Liver (tissue), 9 donors: ENCODE data around the gene SSNA1. TPM values are rescaled to one million over a fixed set of nuclear protein-coding genes. Genes with fewer than 3 reads are reported as not detected.

ENCODE experiments used
- DNase-seq: peaks from one replicate; pipeline ENCODE4 v3.0.0-alpha.2; 2017; ENCODE audit warnings: low spot score
- H3K27ac ChIP-seq, 2 donors: one replicate each; pipeline ENCODE4 v1.7.0; 2013; ENCODE audit warnings: inconsistent platforms in 2 of 2, low read length in 2 of 2, control low read depth in 1 of 2, low read depth in 1 of 2, mild to moderate bottlenecking in 1 of 2
- H3K27me3 ChIP-seq, 4 donors: one replicate each; pipeline versions ENCODE4 v1.6.1 to v1.7.0; 2013; ENCODE audit warnings: low read length in 3 of 4, inconsistent platforms in 1 of 4, mild to moderate bottlenecking in 1 of 4, moderate library complexity in 1 of 4; ENCODE audit not compliant: control insufficient read depth in 4 of 4, insufficient read depth in 4 of 4
- H3K36me3 ChIP-seq, 4 donors: one replicate each; pipeline versions ENCODE4 v1.6.1 to v1.7.0; 2013; ENCODE audit warnings: low read length in 3 of 4, mild to moderate bottlenecking in 3 of 4, low read depth in 1 of 4, moderate library complexity in 1 of 4; ENCODE audit not compliant: control insufficient read depth in 4 of 4, insufficient read depth in 3 of 4
- H3K4me1 ChIP-seq, 4 donors: one replicate each; pipeline versions ENCODE4 v1.6.1 to v1.7.0; 2013; ENCODE audit warnings: low read length in 3 of 4, mild to moderate bottlenecking in 3 of 4, moderate library complexity in 1 of 4; ENCODE audit not compliant: control insufficient read depth in 4 of 4, insufficient read depth in 4 of 4
- H3K4me3 ChIP-seq, 3 donors: one replicate each; pipeline versions ENCODE4 v1.6.1 to v1.7.0; 2013; ENCODE audit warnings: low read length in 3 of 3, control low read depth in 1 of 3, low read depth in 1 of 3, mild to moderate bottlenecking in 1 of 3
- H3K9ac ChIP-seq, 2 donors: one replicate each; pipeline ENCODE4 v1.7.0; 2013; ENCODE audit warnings: low read length in 2 of 2, mild to moderate bottlenecking in 2 of 2, moderate library complexity in 2 of 2, control low read depth in 1 of 2, low read depth in 1 of 2
- H3K9me3 ChIP-seq, 4 donors: one replicate each; pipeline versions ENCODE4 v1.6.1 to v1.7.0; 2013; ENCODE audit warnings: low read length in 3 of 4; ENCODE audit not compliant: control insufficient read depth in 4 of 4
- ATF3 ChIP-seq: IDR thresholded peaks from 2 replicates; pipeline ENCODE4 v1.6.1; 2016; ENCODE audit warnings: antibody characterized with exemption
- EGR1 ChIP-seq, 2 donors: IDR thresholded peaks; 2 replicates each; pipeline ENCODE4 v1.6.1; 2016 to 2018; ENCODE audit warnings: antibody characterized with exemption in 2 of 2, low read depth in 2 of 2
- FOXA1 ChIP-seq: IDR thresholded peaks from 2 replicates; pipeline ENCODE4 v1.6.1; 2016; ENCODE audit warnings: antibody characterized with exemption
- HNF4A ChIP-seq, 2 donors: conservative IDR thresholded peaks; 2 replicates each; pipeline ENCODE4 v1.6.1; 2016; ENCODE audit warnings: antibody characterized with exemption in 2 of 2, mild to moderate bottlenecking in 2 of 2
- HNF4G ChIP-seq: IDR thresholded peaks from 2 replicates; pipeline ENCODE4 v1.6.1; 2016; ENCODE audit warnings: antibody characterized with exemption
- RXRA ChIP-seq, 2 donors: IDR thresholded peaks; 2 replicates each; pipeline ENCODE4 v1.6.1; 2017 to 2018; ENCODE audit warnings: antibody characterized with exemption in 2 of 2, mild to moderate bottlenecking in 1 of 2
- WGBS: extraction: QIAGEN DNeasy Blood & Tissue Kit; methylation state at CpG from one replicate; pipeline ENCODE4 v1.1.7; 2013; 5-methylcytosine and 5-hydroxymethylcytosine counted together
- polyA plus RNA-seq, 2 donors: library from polyadenylated mRNA; stranded (reverse) in 1 of 2; unstranded in 1 of 2; fragments of 200-250 nt in 1 of 2; fragments of >200 nt in 1 of 2; fragmentation: Nextera tagmentation in 1 of 2; extraction: Ambion mirVana in 1 of 2; gene quantifications; one replicate each; pipeline versions ENCODE4 v1.2.1 to v1.2.3, GENCODE V29; 2013 to 2015
- total RNA-seq, 2 donors: library from RNA; depleted of rRNA; stranded (reverse); fragments of >200 nt; gene quantifications; one replicate each; pipeline ENCODE4 v1.2.3, GENCODE V29; 2014
- TF ChIP-seq, protein P1 (sequence below): IDR thresholded peaks from 2 replicates; pipeline ENCODE4 v1.6.1; 2016; ENCODE audit warnings: antibody characterized with exemption
- TF ChIP-seq, protein P2 (sequence below): fragments of 150-350 bp; IDR thresholded peaks from 2 replicates; pipeline ENCODE4 v1.5.1; 2017; ENCODE audit warnings: improper control_type of control experiment, low read depth, low read length; ENCODE audit not compliant: missing input control
- TF ChIP-seq, protein P3 (sequence below): IDR thresholded peaks from 2 replicates; pipeline ENCODE4 v1.6.1; 2016; ENCODE audit warnings: antibody characterized with exemption
- TF ChIP-seq, protein P4 (sequence below): IDR thresholded peaks from 2 replicates; pipeline ENCODE4 v1.6.1; 2016; ENCODE audit warnings: antibody characterized with exemption, mild to moderate bottlenecking
- donor health status: healthy.
- donor health status: healthy.
- donor health status: healthy.
- donor health status: healthy.
- donor health status: healthy.

Gene SSNA1
- total and polyA plus RNA-seq, 4 donors = 29.8 to 44.2 (median 40.3) TPM

GRCh38 chr9:137198902-137199283, 10.4 kb downstream of the SSNA1 start:
- WGBS = 39% methylated on average over 11 of the region's 11 CpGs
- Histone ChIP-seq H3K4me1 (peaks cover 34 to 89% (median 75%) of the 10 kb centered on the region in 4 donors), H3K27me3 (no peaks in the 10 kb centered on the region), H3K27ac (peak overlapping the region; percentile 81 to 84), H3K9me3 (no peaks in the 10 kb centered on the region), H3K36me3 (no peaks in the 10 kb centered on the region), H3K9ac (peak overlapping the region in 1 of 2 donors; percentile 66), H3K4me3 (peak overlapping the region; percentile 66 to 90 (median 66))
- no peak for DNase-seq
- no peak for TF ChIP-seq RXRA (IDR thresholded peaks at IDR 0.05)
- TF ChIP-seq, protein P1, sequence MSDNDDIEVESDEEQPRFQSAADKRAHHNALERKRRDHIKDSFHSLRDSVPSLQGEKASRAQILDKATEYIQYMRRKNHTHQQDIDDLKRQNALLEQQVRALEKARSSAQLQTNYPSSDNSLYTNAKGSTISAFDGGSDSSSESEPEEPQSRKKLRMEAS = no peak
- TF ChIP-seq FOXA1 = no peak
- TF ChIP-seq, protein P2, sequence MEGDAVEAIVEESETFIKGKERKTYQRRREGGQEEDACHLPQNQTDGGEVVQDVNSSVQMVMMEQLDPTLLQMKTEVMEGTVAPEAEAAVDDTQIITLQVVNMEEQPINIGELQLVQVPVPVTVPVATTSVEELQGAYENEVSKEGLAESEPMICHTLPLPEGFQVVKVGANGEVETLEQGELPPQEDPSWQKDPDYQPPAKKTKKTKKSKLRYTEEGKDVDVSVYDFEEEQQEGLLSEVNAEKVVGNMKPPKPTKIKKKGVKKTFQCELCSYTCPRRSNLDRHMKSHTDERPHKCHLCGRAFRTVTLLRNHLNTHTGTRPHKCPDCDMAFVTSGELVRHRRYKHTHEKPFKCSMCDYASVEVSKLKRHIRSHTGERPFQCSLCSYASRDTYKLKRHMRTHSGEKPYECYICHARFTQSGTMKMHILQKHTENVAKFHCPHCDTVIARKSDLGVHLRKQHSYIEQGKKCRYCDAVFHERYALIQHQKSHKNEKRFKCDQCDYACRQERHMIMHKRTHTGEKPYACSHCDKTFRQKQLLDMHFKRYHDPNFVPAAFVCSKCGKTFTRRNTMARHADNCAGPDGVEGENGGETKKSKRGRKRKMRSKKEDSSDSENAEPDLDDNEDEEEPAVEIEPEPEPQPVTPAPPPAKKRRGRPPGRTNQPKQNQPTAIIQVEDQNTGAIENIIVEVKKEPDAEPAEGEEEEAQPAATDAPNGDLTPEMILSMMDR = no peak
- no peak for TF ChIP-seq ATF3
- TF ChIP-seq HNF4A (conservative IDR thresholded peaks at IDR 0.05) = no peak
- TF ChIP-seq EGR1 (IDR thresholded peaks at IDR 0.05; ENCODE audit: low read depth in 2 of 2) = no peak
- no peak for TF ChIP-seq HNF4G
- TF ChIP-seq, protein P3, sequence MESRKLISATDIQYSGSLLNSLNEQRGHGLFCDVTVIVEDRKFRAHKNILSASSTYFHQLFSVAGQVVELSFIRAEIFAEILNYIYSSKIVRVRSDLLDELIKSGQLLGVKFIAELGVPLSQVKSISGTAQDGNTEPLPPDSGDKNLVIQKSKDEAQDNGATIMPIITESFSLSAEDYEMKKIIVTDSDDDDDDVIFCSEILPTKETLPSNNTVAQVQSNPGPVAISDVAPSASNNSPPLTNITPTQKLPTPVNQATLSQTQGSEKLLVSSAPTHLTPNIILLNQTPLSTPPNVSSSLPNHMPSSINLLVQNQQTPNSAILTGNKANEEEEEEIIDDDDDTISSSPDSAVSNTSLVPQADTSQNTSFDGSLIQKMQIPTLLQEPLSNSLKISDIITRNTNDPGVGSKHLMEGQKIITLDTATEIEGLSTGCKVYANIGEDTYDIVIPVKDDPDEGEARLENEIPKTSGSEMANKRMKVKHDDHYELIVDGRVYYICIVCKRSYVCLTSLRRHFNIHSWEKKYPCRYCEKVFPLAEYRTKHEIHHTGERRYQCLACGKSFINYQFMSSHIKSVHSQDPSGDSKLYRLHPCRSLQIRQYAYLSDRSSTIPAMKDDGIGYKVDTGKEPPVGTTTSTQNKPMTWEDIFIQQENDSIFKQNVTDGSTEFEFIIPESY = no peak

- Histone ChIP-seq H3K27ac (peak overlapping the region in 1 of 2 donors; percentile 2), H3K9me3 (no peaks in the 10 kb centered on the region), H3K36me3 (no peaks in the 10 kb centered on the region), H3K9ac (peak overlapping the region in 1 of 2 donors; percentile 27), H3K4me3 (peak overlapping the region; percentile 66 to 90 (median 66)), H3K27me3 (no peaks in the 10 kb centered on the region), H3K4me1 (peaks cover 36 to 89% (median 77%) of the 10 kb centered on the region in 4 donors)
- no peak for DNase-seq
- TF ChIP-seq, protein P4, sequence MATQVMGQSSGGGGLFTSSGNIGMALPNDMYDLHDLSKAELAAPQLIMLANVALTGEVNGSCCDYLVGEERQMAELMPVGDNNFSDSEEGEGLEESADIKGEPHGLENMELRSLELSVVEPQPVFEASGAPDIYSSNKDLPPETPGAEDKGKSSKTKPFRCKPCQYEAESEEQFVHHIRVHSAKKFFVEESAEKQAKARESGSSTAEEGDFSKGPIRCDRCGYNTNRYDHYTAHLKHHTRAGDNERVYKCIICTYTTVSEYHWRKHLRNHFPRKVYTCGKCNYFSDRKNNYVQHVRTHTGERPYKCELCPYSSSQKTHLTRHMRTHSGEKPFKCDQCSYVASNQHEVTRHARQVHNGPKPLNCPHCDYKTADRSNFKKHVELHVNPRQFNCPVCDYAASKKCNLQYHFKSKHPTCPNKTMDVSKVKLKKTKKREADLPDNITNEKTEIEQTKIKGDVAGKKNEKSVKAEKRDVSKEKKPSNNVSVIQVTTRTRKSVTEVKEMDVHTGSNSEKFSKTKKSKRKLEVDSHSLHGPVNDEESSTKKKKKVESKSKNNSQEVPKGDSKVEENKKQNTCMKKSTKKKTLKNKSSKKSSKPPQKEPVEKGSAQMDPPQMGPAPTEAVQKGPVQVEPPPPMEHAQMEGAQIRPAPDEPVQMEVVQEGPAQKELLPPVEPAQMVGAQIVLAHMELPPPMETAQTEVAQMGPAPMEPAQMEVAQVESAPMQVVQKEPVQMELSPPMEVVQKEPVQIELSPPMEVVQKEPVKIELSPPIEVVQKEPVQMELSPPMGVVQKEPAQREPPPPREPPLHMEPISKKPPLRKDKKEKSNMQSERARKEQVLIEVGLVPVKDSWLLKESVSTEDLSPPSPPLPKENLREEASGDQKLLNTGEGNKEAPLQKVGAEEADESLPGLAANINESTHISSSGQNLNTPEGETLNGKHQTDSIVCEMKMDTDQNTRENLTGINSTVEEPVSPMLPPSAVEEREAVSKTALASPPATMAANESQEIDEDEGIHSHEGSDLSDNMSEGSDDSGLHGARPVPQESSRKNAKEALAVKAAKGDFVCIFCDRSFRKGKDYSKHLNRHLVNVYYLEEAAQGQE = no peak
- WGBS = 5% methylated on average over 51 of the region's 51 CpGs
Observed at GRCh38 chr9:137199411-137200121, 11.1 kb downstream of the SSNA1 start.
